ENCODE results near the gene ATP8B4.

GRCh38 chr15:49826640-49827234 lies 292.3 kb downstream of the ATP8B4 start:
- TF ChIP-seq, protein P1, sequence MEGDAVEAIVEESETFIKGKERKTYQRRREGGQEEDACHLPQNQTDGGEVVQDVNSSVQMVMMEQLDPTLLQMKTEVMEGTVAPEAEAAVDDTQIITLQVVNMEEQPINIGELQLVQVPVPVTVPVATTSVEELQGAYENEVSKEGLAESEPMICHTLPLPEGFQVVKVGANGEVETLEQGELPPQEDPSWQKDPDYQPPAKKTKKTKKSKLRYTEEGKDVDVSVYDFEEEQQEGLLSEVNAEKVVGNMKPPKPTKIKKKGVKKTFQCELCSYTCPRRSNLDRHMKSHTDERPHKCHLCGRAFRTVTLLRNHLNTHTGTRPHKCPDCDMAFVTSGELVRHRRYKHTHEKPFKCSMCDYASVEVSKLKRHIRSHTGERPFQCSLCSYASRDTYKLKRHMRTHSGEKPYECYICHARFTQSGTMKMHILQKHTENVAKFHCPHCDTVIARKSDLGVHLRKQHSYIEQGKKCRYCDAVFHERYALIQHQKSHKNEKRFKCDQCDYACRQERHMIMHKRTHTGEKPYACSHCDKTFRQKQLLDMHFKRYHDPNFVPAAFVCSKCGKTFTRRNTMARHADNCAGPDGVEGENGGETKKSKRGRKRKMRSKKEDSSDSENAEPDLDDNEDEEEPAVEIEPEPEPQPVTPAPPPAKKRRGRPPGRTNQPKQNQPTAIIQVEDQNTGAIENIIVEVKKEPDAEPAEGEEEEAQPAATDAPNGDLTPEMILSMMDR (conservative IDR thresholded peaks at IDR 0.05; ENCODE audit: low read length), result no peak
- TF ChIP-seq EZH2phosphoT487 (IDR thresholded peaks at IDR 0.05; ENCODE audit: borderline replicate concordance), result no peak

All from Loucy (cell line).